ENCODE results near the gene RXRA.
A peak's percentile ranks its signal among the peaks of the same experiment; 100 is the strongest.

RXRA gene

DNA sequence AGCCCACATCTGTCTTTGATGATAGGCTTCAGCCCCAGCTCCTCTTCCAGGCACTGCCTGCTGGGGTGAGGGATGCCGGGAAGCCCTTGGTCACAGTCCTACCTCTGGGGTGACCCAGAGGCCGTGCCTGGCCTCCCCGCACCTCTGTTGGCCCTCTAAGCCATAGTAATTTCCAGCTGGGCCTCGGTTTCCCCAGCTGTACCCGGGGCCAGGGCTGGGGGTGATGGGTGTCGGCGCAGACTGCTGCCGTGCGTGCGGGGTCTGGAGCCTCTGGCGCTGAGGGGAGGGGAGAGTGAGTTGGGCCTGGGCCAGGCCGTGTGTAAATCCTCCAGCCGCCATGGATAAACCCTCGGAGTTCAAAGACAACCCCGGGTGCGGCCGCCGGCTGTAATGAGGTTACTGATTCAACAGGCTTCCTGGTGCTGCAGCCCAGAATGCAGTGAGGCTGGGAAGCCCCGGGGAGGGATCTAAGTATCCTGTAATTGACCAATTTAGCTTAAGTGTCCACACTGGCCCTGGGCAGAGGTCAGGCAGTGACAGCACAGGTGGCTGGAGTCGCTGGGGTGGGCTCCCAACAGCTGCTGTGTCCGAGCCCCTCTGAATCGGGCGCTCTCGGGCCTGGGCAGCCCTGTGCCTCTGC, 7.1 kb downstream of the RXRA start:
- Histone ChIP-seq H3K4me3 (peak overlapping the region in 1 of 7 experiments; percentile 8), H3K27ac (peak overlapping the region in 12 of 21 experiments; percentile 3 to 67 (median 41))

DNA sequence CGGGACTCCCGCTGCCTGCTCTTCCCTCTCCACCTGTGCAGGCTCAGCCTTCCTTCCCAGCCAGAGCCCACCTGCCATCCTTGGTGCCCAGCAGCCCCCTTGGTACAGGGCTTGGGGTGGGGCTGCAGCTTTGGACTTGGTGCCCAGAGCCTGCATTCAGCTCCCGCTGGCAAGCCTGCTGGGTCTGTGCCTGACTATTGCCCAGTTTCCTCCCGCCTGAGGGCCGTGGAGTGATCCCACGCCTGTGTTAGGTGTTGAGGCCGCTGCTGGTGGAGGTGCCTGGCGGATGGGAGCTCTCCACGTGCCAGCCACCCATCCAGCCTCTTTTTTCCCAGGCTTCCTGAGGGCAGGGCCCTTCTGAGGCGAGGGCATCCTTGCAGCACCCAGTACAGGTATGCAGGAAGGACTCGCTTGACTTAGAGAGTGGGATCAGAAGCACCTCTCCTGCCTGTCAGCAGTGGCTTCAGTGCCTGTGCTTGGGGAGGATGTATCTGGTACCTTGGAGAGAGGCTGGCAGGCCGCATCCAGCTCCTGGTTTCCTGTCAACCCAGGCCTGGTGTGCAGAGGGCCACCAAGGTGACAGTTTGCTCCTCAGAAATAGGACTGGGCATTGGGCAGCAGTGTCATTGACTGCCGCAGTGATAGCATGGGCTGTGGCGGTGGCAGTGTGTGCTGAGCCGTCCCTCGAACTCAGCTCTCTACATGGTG, 7.8 kb downstream of the RXRA start:
- peak overlapping the region in 11 of 21 experiments; percentile 5 to 67 (median 24) for H3K27ac ChIP-seq
- H3K4me3 ChIP-seq = no peak overlapping the region

DNA sequence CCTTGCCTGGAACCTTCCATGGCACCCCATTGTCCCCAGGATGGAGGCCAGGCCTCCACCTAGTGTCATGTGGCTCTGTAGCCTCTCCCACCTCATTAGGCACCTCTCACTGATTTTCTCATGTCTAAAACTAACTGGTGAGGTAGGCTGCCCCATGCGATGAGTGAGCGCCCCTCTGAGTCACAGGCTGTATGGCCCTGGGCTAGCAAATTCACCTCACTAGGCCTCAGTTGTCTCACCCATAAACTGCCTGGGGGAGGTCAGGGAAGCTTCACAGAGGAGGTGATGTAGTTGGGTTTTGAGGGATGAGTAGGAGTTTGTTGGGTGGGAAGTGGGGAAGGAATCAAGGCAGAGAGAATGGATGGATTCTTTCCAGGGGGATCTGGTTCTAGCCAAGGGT, 8.8 kb downstream of the RXRA start:
- no peak overlapping the region for H3K4me3 ChIP-seq
- H3K27ac ChIP-seq = peak overlapping the region in 2 of 21 experiments; percentile 27 to 48

DNA sequence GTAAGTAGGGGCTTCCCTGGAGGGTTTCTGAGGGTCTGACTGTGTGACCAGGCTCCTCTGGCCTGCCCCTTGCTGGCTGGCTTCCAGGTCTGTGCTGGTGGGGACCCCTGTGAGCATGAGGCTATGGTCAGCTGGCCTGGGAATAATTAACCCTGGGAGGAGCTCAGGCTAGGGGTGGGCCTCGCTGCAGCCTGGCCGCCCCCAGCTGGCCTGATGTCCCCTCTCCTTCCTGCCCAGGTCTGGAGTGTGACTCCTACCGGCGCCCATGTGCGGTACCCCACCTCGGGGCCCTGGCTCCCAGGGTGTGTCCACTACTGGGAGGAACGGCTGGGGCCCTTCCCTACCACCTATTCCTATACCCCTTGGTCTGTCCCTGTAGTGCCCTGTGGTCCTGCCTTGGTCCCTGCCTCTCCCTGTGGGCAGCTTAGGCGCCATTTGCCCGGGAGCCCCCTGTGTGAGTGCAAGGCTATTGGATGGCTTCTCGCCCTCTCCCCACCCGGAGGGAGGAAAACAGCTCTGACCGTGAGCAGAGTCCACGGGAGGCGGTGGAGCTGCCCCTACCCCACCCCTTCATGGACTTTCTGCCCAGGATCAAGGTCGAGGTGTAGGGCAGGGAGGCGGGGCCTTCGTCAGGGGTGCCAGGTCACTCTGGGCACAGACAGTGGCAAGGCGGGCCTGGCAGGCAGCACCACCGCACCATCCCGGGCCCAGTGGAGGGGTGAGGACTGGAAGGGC, 9.4 kb downstream of the RXRA start:
- Histone ChIP-seq H3K4me3 (no peak overlapping the region), H3K27ac (peak overlapping the region in 7 of 21 experiments; percentile 27 to 55 (median 40))

GRCh38 chr9:134336228-134336627, 10.0 kb downstream of the RXRA start:
- peak overlapping the region in 6 of 21 experiments; percentile 27 to 55 (median 36) for H3K27ac ChIP-seq

GRCh38 chr9:134336924-134337323, 10.7 kb downstream of the RXRA start:
- Histone ChIP-seq H3K27ac (peak overlapping the region in 1 of 21 experiments; percentile 38), H3K4me3 (no peak overlapping the region)

More at GRCh38 chr9:134336228-134336627, 10.0 kb downstream of the RXRA start:
- no peak overlapping the region for H3K4me3 ChIP-seq

GRCh38 chr9:134337469-134337868, 11.2 kb downstream of the RXRA start:
- Histone ChIP-seq H3K27ac (peak overlapping the region in 1 of 21 experiments; percentile 77), H3K4me3 (no peak overlapping the region)

- H3K27ac ChIP-seq = peak overlapping the region in 13 of 21 experiments; percentile 3 to 86 (median 46)
- no peak overlapping the region for H3K4me3 ChIP-seq
Measured at GRCh38 chr9:134338394-134339182, 12.3 kb downstream of the RXRA start.

DNA sequence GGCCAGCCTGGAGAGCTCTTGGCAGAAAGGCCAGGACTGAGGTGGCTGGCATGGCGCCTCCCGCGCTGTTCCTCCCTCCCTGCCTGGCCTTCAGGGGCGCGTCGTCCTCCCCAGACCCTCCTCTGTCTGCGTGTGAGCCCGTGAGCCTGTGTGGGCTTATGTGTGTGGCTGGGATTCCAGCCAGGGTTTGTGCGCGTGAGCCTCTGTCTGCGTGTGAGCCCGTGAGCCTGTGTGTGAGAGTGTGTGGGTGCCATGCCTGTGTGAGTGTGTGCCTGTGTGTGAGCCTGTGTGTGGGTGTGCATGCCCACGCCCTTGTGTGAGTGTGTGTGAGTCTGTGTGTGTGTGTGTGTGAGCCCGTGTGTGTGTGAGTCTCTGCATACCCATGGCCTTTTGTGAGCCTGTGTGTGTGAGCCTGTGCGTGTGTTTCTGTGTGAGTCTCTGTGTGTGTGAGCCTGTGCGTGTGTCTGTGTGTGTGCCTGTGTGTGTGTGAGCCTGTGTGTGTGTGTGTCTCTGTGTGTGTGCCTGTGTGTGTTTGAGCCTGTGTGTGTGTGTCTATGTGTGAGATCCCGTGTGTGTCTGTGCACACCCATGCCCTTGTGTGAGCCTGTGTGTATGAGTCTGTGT, 13.0 kb downstream of the RXRA start:
- Histone ChIP-seq H3K27ac (peak overlapping the region in 14 of 21 experiments; percentile 3 to 86 (median 46)), H3K4me3 (no peak overlapping the region)

GRCh38 chr9:134340475-134341160, 14.4 kb downstream of the RXRA start:
- Histone ChIP-seq H3K27ac (peak overlapping the region in 19 of 21 experiments; percentile 34 to 86 (median 71)), H3K4me3 (no peak overlapping the region)

GRCh38 chr9:134341306-134341705, 15.1 kb downstream of the RXRA start:
- H3K4me3 ChIP-seq = no peak overlapping the region
- H3K27ac ChIP-seq = peak overlapping the region in 19 of 21 experiments; percentile 34 to 86 (median 71)

DNA sequence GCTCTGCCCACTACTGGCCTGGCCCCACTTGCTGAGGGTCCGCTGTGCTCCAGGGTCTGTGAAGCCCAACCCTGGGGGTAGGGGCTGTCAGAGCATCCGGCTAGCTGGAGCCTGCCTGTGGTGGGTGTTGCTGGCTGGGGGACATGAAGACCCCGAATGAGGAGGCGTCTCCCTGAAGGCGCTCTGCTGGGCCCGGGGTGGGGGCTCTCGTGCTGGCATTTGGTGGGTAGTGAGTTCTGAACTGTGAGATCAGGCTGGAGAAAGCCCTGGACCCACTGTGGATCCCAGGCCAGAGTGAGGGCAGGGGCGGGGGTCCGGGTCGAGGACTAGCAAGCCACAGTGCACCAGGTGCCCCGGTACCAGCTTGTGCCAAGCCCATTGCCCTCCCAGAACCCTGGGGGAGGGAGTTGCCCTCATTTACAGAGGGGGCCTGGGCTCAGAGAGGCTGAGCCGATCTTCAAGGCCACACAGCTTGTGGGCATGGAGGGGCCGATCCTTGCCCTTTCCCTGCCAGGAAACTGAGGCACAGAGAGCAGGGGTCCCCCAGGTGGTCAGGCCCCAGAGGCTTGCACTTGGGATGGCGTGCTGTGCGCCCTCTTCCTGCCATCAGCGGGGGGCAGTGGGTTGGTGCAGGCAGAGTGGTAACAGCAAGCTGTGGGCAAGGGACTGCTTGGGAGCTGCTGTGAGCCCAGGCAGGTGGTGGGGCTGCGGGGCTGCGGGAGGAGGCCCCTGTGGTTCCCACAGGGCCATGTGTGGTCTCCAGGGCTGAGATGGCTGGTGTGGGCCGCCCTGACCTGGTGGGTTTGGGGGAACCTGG, 15.9 kb downstream of the RXRA start:
- H3K4me3 ChIP-seq = no peak overlapping the region
- peak overlapping the region in 18 of 21 experiments; percentile 34 to 86 (median 72) for H3K27ac ChIP-seq

GRCh38 chr9:134342746-134343115, 16.5 kb downstream of the RXRA start:
- no peak overlapping the region for H3K4me3 ChIP-seq
- H3K27ac ChIP-seq = peak overlapping the region in 16 of 21 experiments; percentile 26 to 86 (median 75)

- no peak overlapping the region for H3K4me3 ChIP-seq
- H3K27ac ChIP-seq = peak overlapping the region in 19 of 21 experiments; percentile 26 to 86 (median 63)
Measured at GRCh38 chr9:134343637-134344036, 17.4 kb downstream of the RXRA start.

GRCh38 chr9:134344068-134344799, 18.0 kb downstream of the RXRA start:
- H3K27ac ChIP-seq = peak overlapping the region in 19 of 21 experiments; percentile 26 to 86 (median 63)
- no peak overlapping the region for H3K4me3 ChIP-seq

DNA sequence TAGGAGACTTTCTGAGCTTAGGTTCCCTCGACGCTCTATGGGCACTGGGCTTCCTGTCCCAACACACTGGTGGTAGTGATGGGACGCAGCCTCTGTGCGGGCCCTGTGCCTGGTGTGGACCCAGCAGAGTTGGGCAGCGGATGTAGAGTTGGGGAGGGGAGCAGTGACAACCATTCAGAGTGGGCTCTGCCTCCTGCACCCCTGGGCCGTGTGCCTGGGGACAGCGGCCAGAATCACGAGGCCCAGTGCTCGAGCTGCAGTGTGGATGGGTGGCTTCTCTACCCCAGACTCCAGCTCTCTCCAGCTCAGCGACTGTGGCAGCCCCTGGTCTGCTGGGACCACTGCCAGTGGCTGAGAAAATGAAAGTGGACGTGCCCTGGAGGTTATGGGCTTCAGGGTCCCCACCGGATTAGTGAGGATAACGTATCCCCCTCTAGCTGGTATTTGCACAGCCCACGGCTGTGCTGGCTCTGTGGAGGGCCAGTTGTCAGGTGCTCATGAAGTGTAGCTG, 18.6 kb downstream of the RXRA start:
- H3K27ac ChIP-seq = peak overlapping the region in 16 of 21 experiments; percentile 26 to 86 (median 64)
- H3K4me3 ChIP-seq = no peak overlapping the region

DNA sequence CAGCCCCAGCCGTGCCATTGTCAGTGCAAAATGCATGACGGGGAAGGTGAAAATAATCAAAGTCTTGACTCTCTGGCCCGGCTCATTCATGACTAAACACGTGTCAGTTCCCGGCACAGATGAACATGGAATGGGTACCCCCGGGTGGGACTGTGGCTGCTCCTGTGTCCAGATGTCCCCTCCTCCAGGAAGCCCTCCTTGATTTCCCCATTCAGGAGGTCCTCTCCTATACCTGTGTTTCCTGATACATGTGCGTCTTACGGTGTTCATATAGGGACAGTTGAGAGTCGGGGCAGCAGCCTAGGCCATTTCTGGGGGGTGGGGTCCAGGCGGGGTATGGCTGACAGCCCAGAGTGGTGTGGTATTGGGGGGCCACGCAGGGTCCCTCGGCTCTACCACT, 19.5 kb downstream of the RXRA start:
- Histone ChIP-seq H3K27ac (peak overlapping the region in 3 of 21 experiments; percentile 28 to 86 (median 79)), H3K4me3 (no peak overlapping the region)
